ENCODE measurements around the gene ZDHHC21.

ZDHHC21 gene

GRCh38 chr9:14616188-14616982 is 76.8 kb downstream of the ZDHHC21 start:
- no peak for DNase-seq (ENCODE audit: low read depth)

DNA sequence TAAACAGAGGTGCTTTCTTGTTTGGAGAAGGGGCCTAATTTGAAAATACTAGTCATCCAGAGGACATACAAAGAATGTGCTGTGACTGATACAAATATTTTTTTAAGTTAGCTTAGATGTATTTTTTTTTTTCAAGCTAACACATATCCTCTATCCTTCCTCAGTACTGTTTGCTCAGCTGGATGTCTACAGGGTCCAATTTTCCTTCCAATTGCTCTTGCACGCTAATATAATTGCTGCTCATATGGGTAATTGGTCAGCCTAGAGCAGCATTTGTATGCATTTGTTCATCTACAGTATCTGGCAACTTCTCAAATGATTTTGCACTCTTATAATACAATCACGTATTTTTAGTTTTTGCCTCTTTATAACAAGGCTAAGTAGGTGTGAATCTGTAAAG is 84.7 kb downstream of the ZDHHC21 start:
- DNase-seq (ENCODE audit: low read depth), result no peak

GRCh38 chr9:14597171-14597799 is 95.9 kb downstream of the ZDHHC21 start:
- no peak for DNase-seq (ENCODE audit: low read depth)

DNA sequence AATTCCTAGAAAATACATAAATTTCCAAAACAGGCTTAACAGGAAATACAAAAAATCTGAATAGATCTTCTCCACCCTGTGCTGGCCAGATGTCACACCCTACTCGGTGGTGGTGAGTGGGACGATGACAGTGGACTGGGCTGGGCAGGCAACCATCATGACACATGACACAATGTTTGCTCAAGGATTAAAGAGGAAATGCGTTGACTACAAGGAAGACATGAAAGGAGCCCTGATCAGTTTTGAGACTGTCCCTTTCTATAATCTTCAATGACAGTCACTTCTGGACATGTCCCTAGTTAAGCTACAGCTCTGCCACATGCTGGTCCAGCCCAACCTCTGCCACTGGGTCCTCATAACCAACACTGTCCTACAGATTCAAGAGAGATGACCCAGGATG is 99.8 kb downstream of the ZDHHC21 start:
- no peak for DNase-seq (ENCODE audit: low read depth)

- no peak for DNase-seq (ENCODE audit: low read depth)
Observed at GRCh38 chr9:14591411-14591810, 101.8 kb downstream of the ZDHHC21 start.

GRCh38 chr9:14585730-14586473 is 107.3 kb downstream of the ZDHHC21 start:
- DNase-seq (ENCODE audit: low read depth), result no peak

DNA sequence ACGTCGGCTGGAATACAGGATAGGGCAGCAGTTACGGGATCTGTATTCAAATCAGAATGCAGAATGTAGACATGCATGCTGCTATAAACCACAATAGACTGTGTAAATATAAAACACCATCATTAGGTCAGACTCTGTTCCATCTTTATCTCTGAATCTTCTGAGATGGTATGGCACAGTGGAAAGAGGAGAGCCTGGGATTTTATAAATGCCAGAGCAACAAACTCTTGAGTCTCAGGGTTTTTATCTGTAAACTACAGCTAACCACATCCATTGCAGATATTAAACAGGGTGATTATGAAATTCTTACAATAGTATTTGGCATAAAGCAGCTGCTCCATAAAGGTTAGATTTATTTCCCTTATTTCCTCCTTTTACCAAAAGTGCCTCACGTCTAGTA is 108.7 kb downstream of the ZDHHC21 start:
- DNase-seq (ENCODE audit: low read depth), result no peak

DNA sequence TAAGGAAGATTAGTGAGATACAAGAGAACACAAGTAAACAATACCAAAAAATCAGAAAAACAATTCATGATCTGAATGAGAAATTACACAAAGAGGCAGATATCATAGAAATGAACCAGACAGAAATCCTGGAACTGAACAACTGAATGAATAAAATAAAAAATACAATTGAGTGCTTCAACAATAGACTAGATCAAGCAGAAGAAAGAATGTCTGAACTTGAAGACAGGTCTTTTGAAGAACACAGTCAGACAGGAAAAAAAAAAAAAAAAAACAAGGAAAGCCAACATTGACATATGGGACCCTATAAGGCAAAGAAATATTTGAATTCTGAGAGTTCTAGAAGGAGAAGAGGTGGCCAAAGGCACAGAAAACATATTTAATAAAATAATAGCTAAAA is 115.2 kb downstream of the ZDHHC21 start:
- no peak for DNase-seq (ENCODE audit: low read depth)

GRCh38 chr9:14574173-14574572 is 119.1 kb downstream of the ZDHHC21 start:
- DNase-seq (ENCODE audit: low read depth), result no peak

GRCh38 chr9:14573319-14573718 is 119.9 kb downstream of the ZDHHC21 start:
- DNase-seq (ENCODE audit: low read depth), result no peak

GRCh38 chr9:14565352-14566016 is 127.7 kb downstream of the ZDHHC21 start:
- DNase-seq (ENCODE audit: low read depth), result no peak

DNA sequence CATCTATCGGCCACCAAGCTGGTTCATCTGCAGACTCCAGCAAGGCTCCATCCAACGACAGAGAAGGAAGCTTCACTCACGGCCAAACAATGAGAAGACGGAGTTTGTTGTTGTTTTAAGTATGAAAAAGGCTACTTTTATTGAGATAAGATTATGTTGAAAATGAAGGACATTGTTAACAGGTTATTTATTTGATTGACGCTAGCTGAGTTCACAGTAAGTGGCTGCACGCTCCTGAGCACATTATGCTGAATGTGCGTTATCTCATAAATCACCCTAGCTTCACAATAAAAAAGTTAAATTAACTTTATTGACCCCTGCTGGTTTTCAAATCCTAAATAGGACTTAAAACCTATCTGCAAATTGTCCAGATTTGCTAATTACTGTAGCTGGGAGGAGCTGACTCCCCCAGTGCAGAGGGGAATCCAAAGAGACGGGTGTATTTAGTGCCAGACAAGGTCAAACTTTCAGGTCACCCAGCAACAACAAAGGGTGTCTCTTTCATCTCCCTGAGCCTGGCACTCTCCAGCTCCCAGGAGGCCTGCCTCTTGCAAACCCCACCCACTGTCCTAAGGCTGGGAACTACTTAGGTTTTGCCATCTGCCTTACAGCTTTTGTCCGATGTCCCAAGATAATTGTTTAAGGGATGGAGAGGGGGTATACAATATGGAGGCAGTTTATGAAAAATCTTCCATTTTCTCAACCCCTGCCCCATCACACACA is 129.2 kb downstream of the ZDHHC21 start:
- DNase-seq (ENCODE audit: low read depth), result no peak

DNA sequence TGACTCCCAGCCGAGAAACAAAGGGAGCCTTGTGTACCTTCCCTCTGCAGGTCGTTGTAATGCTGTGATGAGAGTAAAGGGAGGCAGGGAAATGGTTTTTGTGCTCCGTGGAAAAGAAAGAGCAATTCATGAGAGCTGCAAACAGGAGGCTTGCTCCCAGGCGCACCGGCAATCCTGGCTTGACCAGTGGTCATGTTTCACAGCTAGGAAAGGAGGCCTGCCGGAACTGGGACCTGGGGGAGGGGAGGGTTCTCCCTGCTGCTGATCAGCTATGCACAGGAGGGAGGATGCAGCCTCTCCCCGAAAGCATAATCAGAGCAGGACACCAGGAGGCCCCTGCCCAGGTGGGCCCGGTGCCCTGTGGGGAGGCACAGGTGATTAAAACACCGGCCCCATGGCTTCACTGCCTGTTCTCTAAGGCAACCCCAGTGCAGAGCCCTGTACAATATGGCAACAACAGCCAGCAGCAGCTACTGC is 131.3 kb downstream of the ZDHHC21 start:
- no peak for DNase-seq (ENCODE audit: low read depth)
